Thyroid gland (tissue), 4 donors: ENCODE results near the gene KRR1. TPM values are rescaled to one million over a fixed set of nuclear protein-coding genes. Genes with fewer than 3 reads are reported as not detected.

Experiments used
- DNase-seq, 2 donors: peaks; one replicate each; pipeline ENCODE4 v3.0.0-alpha.2; 2019
- H3K27ac ChIP-seq, 3 donors: fragments of 200-600 bp; sonication (generic); 1 replicate in 2 of 3; 2 replicates in 1 of 3; pipeline ENCODE4 v1.5.1; 2016 to 2019; ENCODE audit warnings: mild to moderate bottlenecking in 1 of 3, moderate library complexity in 1 of 3
- H3K27me3 ChIP-seq: fragments of 200-600 bp; sonication (generic); one replicate; pipeline ENCODE4 v1.5.1; 2019
- H3K36me3 ChIP-seq, 2 donors: fragments of 200-600 bp; sonication (generic); one replicate each; pipeline ENCODE4 v1.5.1; 2016 to 2019
- H3K4me1 ChIP-seq, 2 donors: fragments of 200-600 bp; sonication (generic); one replicate each; pipeline ENCODE4 v1.5.1; 2017 to 2019
- H3K4me3 ChIP-seq, 3 donors: fragments of 200-600 bp; sonication (generic); replicated peaks in 1 of 3; 1 replicate in 2 of 3; 2 replicates in 1 of 3; pipeline ENCODE4 v1.5.1; 2016; ENCODE audit warnings: mild to moderate bottlenecking in 1 of 3
- H3K9me3 ChIP-seq: fragments of 200-600 bp; sonication (generic); one replicate; pipeline ENCODE4 v1.5.1; 2017
- POLR2A ChIP-seq, 2 donors: fragments of 450-650 bp; IDR thresholded peaks; one replicate each; pipeline ENCODE4 v1.6.1; 2017; ENCODE audit warnings: antibody characterized with exemption in 2 of 2, mild to moderate bottlenecking in 2 of 2, moderate library complexity in 1 of 2
- WGBS, 2 donors: methylation state at CpG; one replicate each; pipeline ENCODE4 v1.1.5; 2017; 5-methylcytosine and 5-hydroxymethylcytosine counted together
- intact Hi-C: fragments of 100-400 bp; cut with DNase I; formaldehyde crosslinking; loops from one replicate; pipeline ENCODE4 v1.15.1; 2023
- total RNA-seq, 4 donors: library from RNA; depleted of rRNA; stranded (reverse); fragments of >200 nt; gene quantifications; one replicate each; pipeline ENCODE4 v1.2.3, GENCODE V29; 2016
- TF ChIP-seq, protein P1 (sequence below), 6 experiments: fragments of 200-600 bp in 3 of 6; fragments of 450-650 bp in 3 of 6; sonication (generic) in 3 of 6; IDR thresholded peaks; one replicate each; pipeline ENCODE4 v1.5.1; 2016 to 2019; ENCODE audit warnings: antibody characterized with exemption in 6 of 6, mild to moderate bottlenecking in 2 of 6, inconsistent platforms in 1 of 6, moderate library complexity in 1 of 6

KRR1 gene
- total RNA-seq, 4 donors from 2014 or later: 32.0 to 52.8 (median 44.1) TPM

DNA sequence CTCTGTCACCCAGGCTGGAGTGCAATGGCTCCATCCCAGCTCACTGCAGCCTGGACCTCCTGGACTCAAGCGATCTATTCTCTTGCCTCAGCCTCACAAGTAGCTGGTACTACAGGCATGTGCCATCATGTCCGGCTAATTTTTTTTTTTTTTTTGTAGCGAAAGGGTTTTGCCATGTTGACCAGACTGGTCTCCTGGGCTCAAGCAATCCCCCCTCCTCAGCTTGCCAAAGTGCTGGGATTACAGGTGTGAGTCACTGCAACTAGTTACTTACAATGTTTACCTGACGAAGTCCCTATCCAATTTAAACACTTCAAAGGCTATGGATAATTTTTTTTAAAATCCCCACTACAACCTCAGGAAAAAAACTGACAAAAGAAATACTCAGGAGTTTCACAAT lies 1.8 kb downstream of the KRR1 start:
- Histone ChIP-seq H3K36me3 (peaks cover 0 to 3% of the 10 kb centered on the region in 2 donors), H3K27ac (no peak overlapping the region), H3K4me1 (peaks cover 11% of the 10 kb centered on the region in 2 donors), H3K9me3 (no peaks in the 10 kb centered on the region), H3K27me3 (no peaks in the 10 kb centered on the region), H3K4me3 (no peak overlapping the region)
- WGBS, 2 donors: 70 to 81% methylated on average over 4 of the region's 4 CpGs
- intact Hi-C loops: no loop called here
- TF ChIP-seq POLR2A (IDR thresholded peaks at IDR 0.05): no peak
- TF ChIP-seq, protein P1, sequence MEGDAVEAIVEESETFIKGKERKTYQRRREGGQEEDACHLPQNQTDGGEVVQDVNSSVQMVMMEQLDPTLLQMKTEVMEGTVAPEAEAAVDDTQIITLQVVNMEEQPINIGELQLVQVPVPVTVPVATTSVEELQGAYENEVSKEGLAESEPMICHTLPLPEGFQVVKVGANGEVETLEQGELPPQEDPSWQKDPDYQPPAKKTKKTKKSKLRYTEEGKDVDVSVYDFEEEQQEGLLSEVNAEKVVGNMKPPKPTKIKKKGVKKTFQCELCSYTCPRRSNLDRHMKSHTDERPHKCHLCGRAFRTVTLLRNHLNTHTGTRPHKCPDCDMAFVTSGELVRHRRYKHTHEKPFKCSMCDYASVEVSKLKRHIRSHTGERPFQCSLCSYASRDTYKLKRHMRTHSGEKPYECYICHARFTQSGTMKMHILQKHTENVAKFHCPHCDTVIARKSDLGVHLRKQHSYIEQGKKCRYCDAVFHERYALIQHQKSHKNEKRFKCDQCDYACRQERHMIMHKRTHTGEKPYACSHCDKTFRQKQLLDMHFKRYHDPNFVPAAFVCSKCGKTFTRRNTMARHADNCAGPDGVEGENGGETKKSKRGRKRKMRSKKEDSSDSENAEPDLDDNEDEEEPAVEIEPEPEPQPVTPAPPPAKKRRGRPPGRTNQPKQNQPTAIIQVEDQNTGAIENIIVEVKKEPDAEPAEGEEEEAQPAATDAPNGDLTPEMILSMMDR (IDR thresholded peaks at IDR 0.05): no peak
- no peak for DNase-seq

DNA sequence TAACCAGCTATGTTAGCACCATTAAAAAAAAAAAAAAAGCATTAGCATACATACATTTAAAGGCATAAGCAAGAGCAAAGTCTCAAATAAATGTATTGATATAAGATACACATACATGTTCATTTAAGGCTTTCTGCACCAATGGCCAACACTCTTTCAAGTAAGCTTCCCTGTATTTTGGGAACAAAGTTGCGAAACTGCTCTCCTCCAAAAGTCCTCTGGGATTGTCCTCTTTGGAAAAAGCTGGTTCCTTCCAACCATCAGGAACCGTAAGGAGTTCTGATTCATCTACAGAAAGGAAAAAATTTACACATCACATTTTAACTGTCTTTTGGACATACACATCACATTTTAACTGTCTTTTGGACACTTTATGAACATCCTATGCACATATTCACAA lies 3.2 kb downstream of the KRR1 start:
- peaks cover 11% of the 10 kb centered on the region in 2 donors for H3K4me1 ChIP-seq
- WGBS, 2 donors: 68 to 81% methylated on average over 2 of the region's 2 CpGs
- no peak overlapping the region for H3K27ac ChIP-seq
- H3K36me3 ChIP-seq: peaks cover 0 to 3% of the 10 kb centered on the region in 2 donors
- H3K9me3 ChIP-seq: no peaks in the 10 kb centered on the region
- TF ChIP-seq, protein P1 (IDR thresholded peaks at IDR 0.05): no peak
- TF ChIP-seq POLR2A (IDR thresholded peaks at IDR 0.05): no peak
- DNase-seq: no peak
- H3K4me3 ChIP-seq: no peak overlapping the region
- H3K27me3 ChIP-seq: no peaks in the 10 kb centered on the region
- intact Hi-C loops: no loop called here

DNA sequence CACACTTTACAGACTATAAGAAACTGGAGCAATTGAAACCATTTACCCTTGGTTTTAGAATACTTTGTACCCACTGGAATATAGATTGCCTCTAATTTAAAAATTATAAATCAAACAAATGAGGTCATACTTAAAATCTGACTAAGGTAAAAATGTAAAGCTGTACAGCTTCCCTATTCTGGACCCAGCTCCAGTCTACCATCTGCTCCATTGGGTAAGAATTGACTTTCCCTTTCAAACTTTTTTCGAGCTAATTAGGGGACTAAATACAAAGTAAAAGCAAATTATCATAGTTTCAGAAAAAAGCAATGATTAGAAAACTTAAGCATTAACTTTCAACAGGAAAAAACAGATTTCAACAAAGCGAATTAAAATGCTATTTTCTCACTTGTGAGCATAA lies 4.3 kb downstream of the KRR1 start:
- no peak overlapping the region for H3K27ac ChIP-seq
- no peaks in the 10 kb centered on the region for H3K9me3 ChIP-seq
- intact Hi-C loops: no loop called here
- no peak for DNase-seq
- H3K36me3 ChIP-seq: peaks cover 0 to 7% of the 10 kb centered on the region in 2 donors
- 89 to 95% methylated on average over 2 of the region's 2 CpGs for WGBS, 2 donors
- peaks cover 11% of the 10 kb centered on the region in 2 donors for H3K4me1 ChIP-seq
- TF ChIP-seq, protein P1 (IDR thresholded peaks at IDR 0.05): no peak
- no peak for TF ChIP-seq POLR2A (IDR thresholded peaks at IDR 0.05)
- H3K27me3 ChIP-seq: no peaks in the 10 kb centered on the region
- H3K4me3 ChIP-seq: no peak overlapping the region

DNA sequence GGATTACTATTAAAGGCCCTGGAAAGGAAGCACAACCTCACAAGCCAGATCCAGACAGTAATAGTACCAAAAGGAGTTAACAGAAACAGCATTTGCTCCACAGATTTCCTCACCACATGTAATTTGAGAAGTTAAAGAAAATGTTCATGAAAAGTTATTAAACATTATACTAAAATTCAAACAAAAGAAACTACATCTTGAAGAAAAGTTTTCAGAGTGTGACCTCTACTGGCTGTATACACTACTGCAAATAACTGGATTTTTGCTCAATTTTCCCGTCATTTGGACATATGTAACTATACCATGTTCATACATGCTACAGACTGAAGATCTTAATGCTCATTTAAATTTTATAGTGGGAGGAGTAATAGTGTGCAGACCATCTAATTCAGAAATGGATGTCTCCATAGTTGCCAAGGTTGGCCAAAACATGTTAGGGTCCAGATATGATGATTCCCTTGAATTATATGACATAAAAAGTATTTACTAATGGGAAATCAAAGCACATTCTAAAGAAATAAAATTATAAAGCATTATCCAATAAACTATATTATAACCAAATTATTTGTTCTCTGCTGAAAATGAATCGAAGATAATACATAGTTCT lies 5.6 kb downstream of the KRR1 start:
- intact Hi-C loops: no loop called here
- Histone ChIP-seq H3K27ac (no peak overlapping the region), H3K4me3 (no peak overlapping the region), H3K27me3 (no peaks in the 10 kb centered on the region), H3K9me3 (no peaks in the 10 kb centered on the region), H3K4me1 (peaks cover 10 to 11% of the 10 kb centered on the region in 2 donors), H3K36me3 (peaks cover 8 to 18% of the 10 kb centered on the region in 2 donors)
- TF ChIP-seq, protein P1 (IDR thresholded peaks at IDR 0.05): peak in 4 of 6 experiments; percentile 19 to 58 (median 43)
- TF ChIP-seq POLR2A (IDR thresholded peaks at IDR 0.05): no peak
- WGBS, 2 donors: 67 to 81% methylated on average over 2 of the region's 2 CpGs
- DNase-seq: no peak

DNA sequence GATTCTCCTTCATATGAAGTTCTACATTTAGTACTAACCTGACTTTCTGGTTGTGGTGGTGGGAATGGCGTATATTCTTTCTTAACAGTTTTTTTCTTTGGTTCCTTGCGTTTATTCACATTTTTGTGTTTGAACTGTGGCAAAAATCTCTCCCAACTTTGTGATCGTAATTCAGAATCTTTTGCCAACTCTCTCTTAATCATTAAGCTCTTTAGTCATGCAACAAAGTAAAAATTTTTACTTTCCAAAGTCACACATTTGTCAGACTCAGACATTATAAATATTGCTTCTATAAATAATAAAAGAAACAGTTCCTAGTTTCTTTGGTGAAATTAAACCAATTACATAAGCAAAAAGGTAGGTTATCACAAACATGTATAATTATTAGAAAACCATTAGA lies 7.5 kb downstream of the KRR1 start:
- H3K27ac ChIP-seq: no peak overlapping the region
- peaks cover 20 to 29% of the 10 kb centered on the region in 2 donors for H3K36me3 ChIP-seq

More for the DNA sequence above, 7.5 kb downstream of the KRR1 start:
- DNase-seq: no peak
- no peaks in the 10 kb centered on the region for H3K9me3 ChIP-seq
- no peaks in the 10 kb centered on the region for H3K27me3 ChIP-seq
- intact Hi-C loops: no loop called here
- no peaks in the 10 kb centered on the region for H3K4me1 ChIP-seq
- H3K4me3 ChIP-seq: no peak overlapping the region
- 90 to 94% methylated on average over 3 of the region's 3 CpGs for WGBS, 2 donors
- TF ChIP-seq, protein P1 (IDR thresholded peaks at IDR 0.05): no peak
- no peak for TF ChIP-seq POLR2A (IDR thresholded peaks at IDR 0.05)
